HG03196 (cell line): ENCODE data around the gene RAD51B.

Source experiments
- ATAC-seq: cut with Tn5 transposase; IDR thresholded peaks from one replicate; pipeline ENCODE4 v1.9.1; 2021; ENCODE audit not compliant: unreplicated experiment

Gene RAD51B

GRCh38 chr14:68492381-68493151, 673.0 kb downstream of the RAD51B start:
- ATAC-seq: no peak

DNA sequence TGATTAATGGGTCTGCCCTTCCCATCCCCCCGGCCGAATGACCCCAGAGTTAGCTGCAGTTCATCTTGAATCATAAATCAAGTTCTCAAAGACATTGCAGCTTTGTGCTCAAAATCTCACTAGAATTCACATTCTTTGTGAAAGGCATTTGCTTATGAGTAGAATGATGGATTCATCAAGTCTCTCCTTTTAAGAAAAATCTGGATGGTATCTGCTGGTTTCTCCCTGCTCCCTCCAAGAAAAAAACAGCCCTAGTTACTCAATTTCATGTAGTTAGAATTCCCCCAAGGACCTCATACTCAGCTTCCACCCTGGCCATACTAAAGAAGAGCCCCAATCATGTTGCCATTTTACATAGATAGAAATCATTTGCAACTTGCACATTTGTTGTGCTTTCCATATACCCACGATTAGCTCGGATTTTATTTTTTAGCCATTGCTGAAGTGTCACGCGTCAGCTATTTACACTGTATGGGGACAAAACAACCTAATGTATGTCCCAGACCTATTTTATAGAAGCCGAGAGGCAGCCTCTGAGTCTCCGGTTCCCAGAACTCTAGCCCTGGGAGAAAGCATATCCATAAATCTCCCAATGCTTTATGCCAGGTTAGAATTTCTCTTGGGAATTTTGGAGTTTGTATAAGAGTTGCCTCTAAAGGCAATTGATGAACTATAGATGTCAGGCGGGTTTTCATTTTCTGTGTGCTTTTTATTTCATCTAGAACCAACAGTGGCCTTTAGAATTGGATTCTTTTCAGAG, 673.8 kb downstream of the RAD51B start:
- no peak for ATAC-seq

GRCh38 chr14:68495101-68496039, 675.8 kb downstream of the RAD51B start:
- ATAC-seq: peak; percentile 54

- ATAC-seq: no peak
Measured at GRCh38 chr14:68497011-68497410, 677.4 kb downstream of the RAD51B start.

DNA sequence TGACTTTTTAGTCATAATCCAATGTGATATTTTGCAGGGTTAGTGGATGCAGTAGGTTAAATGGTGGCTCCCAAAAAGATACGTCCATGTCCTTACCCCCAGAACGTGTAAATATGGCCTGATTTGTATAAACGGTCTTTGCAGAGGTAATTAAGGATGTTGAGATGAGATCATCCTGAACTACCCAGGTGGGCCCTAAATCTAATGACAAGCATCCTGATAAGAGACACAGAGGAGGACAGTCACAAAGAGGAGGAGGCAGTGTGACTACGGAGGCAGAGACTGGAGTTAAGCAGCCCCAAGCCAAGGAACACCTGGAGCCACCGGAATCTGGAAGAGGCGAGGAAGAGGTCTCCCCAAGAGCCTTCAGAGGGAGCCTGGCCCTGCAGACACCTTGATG, 679.9 kb downstream of the RAD51B start:
- no peak for ATAC-seq

- no peak for ATAC-seq
Measured at GRCh38 chr14:68501171-68501570, 681.6 kb downstream of the RAD51B start.

DNA sequence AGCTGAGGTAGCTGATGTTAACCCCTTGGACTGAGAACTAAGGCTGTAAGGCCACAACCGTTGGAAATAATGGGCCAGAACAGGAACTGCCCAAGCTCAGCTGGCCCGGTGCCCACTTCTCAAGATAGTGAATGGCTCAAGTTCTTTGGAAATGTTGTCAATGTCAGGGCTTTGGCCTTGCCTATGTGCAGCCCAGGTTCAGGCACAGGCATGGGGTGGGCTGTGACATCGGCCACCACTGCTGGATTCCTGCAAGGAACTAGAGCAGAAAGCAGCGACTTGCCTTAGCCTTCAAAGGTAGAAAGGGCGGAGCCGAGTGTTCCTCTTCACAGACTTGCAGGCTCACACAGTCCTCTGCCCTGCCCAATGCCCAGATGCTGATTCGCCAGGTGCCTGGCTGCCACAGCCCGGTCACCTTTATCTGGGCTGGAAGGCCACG, 682.1 kb downstream of the RAD51B start:
- no peak for ATAC-seq

- ATAC-seq: no peak
Measured at GRCh38 chr14:68502230-68502629, 682.7 kb downstream of the RAD51B start.

GRCh38 chr14:68503186-68503825, 683.7 kb downstream of the RAD51B start:
- no peak for ATAC-seq

- ATAC-seq: no peak
Measured at GRCh38 chr14:68504861-68505260, 685.3 kb downstream of the RAD51B start.

DNA sequence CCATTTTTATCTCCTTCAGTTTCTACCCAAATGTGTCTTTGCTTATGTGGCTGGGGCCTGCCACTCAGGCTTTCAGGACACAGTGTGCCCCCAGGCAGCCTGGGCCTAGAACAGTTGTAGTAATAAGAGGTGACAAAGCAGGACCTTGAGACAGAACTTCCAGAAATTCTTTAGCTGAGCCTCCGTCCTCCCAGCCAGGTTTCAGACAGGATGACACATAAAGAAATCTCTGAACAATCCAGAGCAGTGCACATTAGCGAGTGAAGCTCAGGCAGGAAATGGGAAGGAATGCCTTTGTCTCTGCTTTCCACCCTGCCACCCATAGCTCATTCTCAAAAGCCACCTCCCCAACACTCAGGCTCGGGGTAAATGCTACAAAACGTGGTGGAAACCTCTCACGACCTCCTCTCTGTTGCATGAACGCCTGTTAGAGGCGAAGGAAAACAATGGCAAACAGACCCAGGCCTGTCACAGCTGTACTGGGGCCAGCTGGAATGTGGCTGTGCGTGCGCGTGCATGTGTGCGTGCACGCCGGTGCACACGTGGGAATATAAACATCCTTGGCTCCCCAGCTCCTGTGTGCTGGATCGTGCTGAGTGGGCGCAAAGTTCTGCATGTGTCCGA, 686.6 kb downstream of the RAD51B start:
- ATAC-seq: no peak

- ATAC-seq: peak; percentile 62
Measured at GRCh38 chr14:68506645-68507419, 687.3 kb downstream of the RAD51B start.

GRCh38 chr14:68507544-68508081, 688.0 kb downstream of the RAD51B start:
- no peak for ATAC-seq

GRCh38 chr14:68508581-68508980, 689.0 kb downstream of the RAD51B start:
- no peak for ATAC-seq

DNA sequence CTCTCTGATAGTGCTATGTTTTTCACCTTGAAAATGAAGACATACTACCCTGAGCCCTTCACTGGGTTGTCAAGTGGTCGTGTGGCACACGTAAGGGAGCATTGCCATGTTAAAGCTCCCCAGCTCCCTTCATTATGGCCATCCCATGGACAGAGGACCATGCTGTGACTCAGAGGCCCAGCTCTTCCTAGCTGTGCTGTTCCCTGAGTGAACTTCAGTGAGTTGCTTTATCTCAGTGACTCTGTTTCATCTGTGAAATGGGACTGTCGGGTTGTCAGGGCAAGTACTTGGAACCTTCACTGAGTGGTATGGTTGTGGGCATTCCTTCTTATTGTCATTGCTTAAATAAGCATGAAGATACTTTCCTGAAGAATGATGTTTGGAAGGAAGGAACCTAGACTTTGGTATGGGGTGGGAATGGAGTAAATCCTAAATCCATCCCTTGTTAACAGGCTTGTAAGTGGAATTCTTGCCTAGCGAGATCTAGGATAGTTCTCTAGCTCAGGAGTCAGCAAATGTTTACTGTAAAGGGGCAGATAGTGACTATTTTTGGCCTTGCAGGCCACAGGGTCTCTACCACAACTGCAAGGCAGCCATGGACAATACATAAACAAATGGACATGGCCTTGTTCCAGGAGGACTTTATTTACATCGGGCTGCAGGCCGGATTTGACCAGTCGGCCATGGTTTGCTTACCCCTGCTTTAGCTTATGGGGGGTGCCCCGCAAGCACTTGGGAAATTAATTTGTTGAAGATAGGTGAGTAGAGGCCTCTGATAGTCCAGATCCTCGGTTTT, 689.8 kb downstream of the RAD51B start:
- ATAC-seq: no peak

- no peak for ATAC-seq
Measured at GRCh38 chr14:68510201-68511128, 690.9 kb downstream of the RAD51B start.
